Astrocyte (in vitro differentiated cells and primary cell): ENCODE data around the gene DNASE1L3.

Experiments
- CTCF ChIP-seq: IDR thresholded peaks from 2 replicates; pipeline ENCODE4 v1.5.1; 2011; ENCODE audit warnings: low read depth, mild to moderate bottlenecking, inconsistent platforms, low read length, moderate library complexity; ENCODE audit not compliant: insufficient read depth
- EZH2 ChIP-seq: IDR thresholded peaks from 2 replicates; pipeline ENCODE4 v1.6.1; 2012; ENCODE audit warnings: mild to moderate bottlenecking, low read length, inconsistent platforms; ENCODE audit not compliant: insufficient read depth

- TF ChIP-seq CTCF (no peak), EZH2 (no peak)
These were observed 45.3 kb upstream of the DNASE1L3 start for GRCh38 chr3:58256061-58256460.
